GM12875 (cell line): ENCODE measurements around the gene SMAD7.

Source experiments
- H3K4me3 ChIP-seq: one replicate; pipeline ENCODE4 v1.5.1; 2011; ENCODE audit warnings: low read depth, low read length, control low read depth
- TF ChIP-seq, protein P1 (sequence below): IDR thresholded peaks from 2 replicates; pipeline ENCODE4 v1.5.1; 2011; ENCODE audit warnings: low read depth, mild to moderate bottlenecking, control low read depth, inconsistent platforms, low read length, moderate library complexity, borderline replicate concordance; ENCODE audit not compliant: insufficient read depth

The SMAD7 gene

DNA sequence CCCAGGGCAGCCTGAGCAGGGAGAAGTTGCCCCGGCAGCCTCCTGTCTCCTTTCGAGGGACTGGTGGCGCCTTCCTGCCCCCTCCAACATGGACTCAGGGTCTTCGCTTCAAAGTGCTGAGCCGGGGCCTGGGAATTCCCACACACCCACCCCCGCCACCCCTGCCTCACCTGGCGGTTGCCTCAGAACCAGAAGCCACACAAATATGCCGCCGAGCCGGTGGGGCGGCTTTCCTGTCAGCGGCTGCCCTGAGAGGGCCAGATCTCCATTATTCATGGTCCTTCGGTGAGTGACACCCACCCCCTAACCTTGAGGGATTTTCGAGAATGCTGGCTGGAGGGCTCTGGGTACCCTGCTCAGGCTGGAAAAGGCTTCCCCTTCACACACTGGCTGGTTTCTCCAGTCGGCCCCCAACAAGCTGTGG is 71.7 kb downstream of the SMAD7 start:
- TF ChIP-seq, protein P1, sequence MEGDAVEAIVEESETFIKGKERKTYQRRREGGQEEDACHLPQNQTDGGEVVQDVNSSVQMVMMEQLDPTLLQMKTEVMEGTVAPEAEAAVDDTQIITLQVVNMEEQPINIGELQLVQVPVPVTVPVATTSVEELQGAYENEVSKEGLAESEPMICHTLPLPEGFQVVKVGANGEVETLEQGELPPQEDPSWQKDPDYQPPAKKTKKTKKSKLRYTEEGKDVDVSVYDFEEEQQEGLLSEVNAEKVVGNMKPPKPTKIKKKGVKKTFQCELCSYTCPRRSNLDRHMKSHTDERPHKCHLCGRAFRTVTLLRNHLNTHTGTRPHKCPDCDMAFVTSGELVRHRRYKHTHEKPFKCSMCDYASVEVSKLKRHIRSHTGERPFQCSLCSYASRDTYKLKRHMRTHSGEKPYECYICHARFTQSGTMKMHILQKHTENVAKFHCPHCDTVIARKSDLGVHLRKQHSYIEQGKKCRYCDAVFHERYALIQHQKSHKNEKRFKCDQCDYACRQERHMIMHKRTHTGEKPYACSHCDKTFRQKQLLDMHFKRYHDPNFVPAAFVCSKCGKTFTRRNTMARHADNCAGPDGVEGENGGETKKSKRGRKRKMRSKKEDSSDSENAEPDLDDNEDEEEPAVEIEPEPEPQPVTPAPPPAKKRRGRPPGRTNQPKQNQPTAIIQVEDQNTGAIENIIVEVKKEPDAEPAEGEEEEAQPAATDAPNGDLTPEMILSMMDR: no peak
- no peak overlapping the region for H3K4me3 ChIP-seq

DNA sequence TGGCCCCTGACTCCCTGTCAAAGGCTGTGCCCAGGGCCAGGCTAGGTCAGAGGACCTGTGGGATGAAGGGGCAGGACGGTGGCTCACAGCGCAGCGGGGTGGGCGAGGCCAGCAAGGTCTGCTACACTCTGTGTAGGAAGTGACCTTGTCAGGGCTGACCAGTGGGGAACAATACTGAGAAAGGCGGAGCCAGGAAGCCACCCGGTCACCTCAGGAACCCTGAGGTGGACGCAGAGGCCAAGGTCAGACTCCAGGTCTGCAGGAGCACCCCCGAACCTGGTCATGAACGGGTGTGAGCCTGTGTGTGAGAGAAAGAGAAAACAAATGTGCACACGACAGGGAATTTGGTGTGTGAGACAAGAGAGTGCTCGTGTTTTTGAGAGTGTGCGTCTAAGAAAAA is 72.3 kb downstream of the SMAD7 start:
- H3K4me3 ChIP-seq: no peak overlapping the region
- TF ChIP-seq, protein P1: no peak

- no peak overlapping the region for H3K4me3 ChIP-seq
- TF ChIP-seq, protein P1: no peak
These were observed 72.8 kb downstream of the SMAD7 start for GRCh38 chr18:48877941-48878340.

DNA sequence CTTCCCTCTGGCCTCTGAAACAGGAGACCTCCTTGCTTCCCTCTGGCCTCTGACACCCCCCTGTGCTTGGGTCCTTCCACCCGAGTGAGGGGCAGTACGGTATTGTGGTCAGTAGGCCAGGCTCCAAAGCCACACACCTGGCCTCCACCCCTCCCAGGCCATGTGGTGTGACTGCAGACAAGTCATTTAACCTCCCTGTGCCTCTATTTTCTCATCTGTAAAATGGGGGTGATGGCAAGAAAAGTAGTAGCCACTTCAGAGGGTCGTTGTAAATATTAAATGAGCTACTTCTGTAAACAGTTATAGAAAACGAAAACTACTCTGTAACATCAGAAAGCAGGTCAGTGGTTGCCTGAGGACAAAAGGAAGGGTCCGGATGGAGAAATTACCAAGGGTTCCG is 74.2 kb downstream of the SMAD7 start:
- TF ChIP-seq, protein P1: no peak
- no peak overlapping the region for H3K4me3 ChIP-seq

DNA sequence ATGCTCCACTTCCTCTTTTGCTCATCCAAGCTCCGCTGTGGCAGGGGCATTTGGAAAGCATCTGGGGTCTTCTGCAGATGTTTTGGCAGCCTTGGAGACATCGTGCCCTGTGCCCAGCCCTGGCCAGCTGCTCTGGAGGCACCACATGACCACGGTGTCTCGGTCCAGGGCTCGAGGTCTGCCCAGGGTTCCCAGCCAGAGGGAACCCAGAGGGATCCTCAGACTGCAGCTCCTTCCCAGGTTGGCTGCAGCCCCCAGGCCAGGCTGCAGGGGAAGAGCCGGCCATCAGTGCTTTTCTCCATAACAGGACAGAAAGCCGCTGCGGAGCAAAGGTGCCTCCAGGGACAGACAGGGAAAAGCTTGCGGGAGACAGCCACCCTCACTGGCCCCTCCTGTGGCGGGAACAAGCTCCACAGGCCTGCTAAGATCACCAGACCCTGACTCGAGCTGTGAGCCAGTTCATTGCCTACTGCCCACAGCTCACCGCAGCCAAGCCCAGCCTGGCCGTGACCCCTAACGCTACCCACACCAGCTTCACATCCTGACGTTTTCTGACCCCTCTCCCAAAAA is 74.7 kb downstream of the SMAD7 start:
- TF ChIP-seq, protein P1: no peak
- H3K4me3 ChIP-seq: no peak overlapping the region

GRCh38 chr18:48875314-48875941 is 75.3 kb downstream of the SMAD7 start:
- TF ChIP-seq, protein P1: no peak
- no peak overlapping the region for H3K4me3 ChIP-seq

DNA sequence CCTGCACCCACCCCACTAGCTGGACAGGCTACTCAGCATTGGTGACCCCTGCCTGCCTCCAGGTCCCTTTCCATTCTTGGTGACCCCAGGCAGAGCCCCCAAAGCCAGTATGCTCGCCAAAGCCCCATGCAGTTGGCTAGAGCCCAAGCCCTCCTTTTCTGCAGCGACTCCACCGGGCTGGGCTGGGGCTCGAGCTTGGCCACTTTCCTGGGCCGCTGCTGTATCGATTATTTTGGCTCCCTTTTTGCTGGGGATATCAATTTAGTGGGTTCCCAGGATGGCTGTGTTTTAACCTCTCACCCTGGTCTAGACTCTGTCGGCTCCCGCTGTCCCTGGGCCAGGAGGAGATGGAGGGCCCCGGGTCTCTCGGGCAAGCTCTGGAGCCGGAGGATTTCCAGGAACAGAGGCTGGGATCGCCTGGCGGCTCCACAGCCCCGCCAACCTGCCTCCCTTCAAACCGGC is 76.0 kb downstream of the SMAD7 start:
- H3K4me3 ChIP-seq: no peak overlapping the region
- TF ChIP-seq, protein P1: no peak
